Measurements from ENCODE around the gene XDH. TPM values are rescaled to one million over a fixed set of nuclear protein-coding genes. Genes with fewer than 3 reads are reported as not detected.

XDH gene
- total RNA-seq, 1 donor from 2014 or later, result 0.49 TPM

- no peak overlapping the region for H3K4me3 ChIP-seq
- intact Hi-C loops (cut with DNase I), result no loop called here
- H3K9me3 ChIP-seq, result no peaks in the 10 kb centered on the region
- TF ChIP-seq, protein P1, sequence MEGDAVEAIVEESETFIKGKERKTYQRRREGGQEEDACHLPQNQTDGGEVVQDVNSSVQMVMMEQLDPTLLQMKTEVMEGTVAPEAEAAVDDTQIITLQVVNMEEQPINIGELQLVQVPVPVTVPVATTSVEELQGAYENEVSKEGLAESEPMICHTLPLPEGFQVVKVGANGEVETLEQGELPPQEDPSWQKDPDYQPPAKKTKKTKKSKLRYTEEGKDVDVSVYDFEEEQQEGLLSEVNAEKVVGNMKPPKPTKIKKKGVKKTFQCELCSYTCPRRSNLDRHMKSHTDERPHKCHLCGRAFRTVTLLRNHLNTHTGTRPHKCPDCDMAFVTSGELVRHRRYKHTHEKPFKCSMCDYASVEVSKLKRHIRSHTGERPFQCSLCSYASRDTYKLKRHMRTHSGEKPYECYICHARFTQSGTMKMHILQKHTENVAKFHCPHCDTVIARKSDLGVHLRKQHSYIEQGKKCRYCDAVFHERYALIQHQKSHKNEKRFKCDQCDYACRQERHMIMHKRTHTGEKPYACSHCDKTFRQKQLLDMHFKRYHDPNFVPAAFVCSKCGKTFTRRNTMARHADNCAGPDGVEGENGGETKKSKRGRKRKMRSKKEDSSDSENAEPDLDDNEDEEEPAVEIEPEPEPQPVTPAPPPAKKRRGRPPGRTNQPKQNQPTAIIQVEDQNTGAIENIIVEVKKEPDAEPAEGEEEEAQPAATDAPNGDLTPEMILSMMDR (IDR thresholded peaks at IDR 0.05), result no peak
- no peak for TF ChIP-seq POLR2AphosphoS5 (IDR thresholded peaks at IDR 0.05; ENCODE audit: insufficient read depth in 1 of 2, low read depth in 1 of 2)
- TF ChIP-seq POLR2A (IDR thresholded peaks at IDR 0.05), result no peak
- H3K36me3 ChIP-seq, result no peaks in the 10 kb centered on the region
- H3K27ac ChIP-seq, result no peak overlapping the region
- H3K27me3 ChIP-seq, result no peaks in the 10 kb centered on the region
- peaks cover 10% of the 10 kb centered on the region for H3K4me1 ChIP-seq
- DNase-seq (ENCODE audit: extremely low spot score in 2 of 2), result no peak
These were observed 99.8 kb downstream of the XDH start for GRCh38 chr2:31314761-31315160.

GRCh38 chr2:31312898-31313297 is 101.6 kb downstream of the XDH start:
- Histone ChIP-seq H3K4me1 (no peaks in the 10 kb centered on the region), H3K27ac (no peak overlapping the region), H3K27me3 (no peaks in the 10 kb centered on the region), H3K4me3 (no peak overlapping the region), H3K36me3 (no peaks in the 10 kb centered on the region), H3K9me3 (no peaks in the 10 kb centered on the region)
- intact Hi-C loops (cut with DNase I), result no loop called here
- no peak for DNase-seq (ENCODE audit: extremely low spot score in 2 of 2)
- TF ChIP-seq POLR2A (IDR thresholded peaks at IDR 0.05) (no peak), POLR2AphosphoS5 (IDR thresholded peaks at IDR 0.05; ENCODE audit: insufficient read depth in 1 of 2, low read depth in 1 of 2) (no peak)
- TF ChIP-seq, protein P1 (IDR thresholded peaks at IDR 0.05), result no peak

DNA sequence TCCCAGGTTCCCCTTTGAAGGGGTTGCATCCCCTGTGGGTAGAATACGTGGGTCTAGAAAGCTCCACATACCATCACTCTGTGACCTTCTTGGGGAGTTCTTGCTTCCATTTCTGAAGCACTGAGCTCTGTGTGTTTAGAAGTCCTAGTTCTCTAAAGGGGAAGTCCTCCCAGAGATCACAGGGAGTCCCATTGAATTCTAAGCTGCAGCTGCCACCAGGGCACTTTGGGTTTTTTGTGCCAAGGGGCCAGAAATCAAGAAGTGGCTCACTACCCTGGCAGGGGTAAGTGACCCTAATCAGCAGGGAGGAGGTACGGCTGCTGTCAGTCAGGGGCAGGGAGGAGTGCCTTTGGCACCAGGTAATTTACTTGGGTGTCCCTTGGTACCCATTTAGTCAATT is 109.7 kb downstream of the XDH start:
- no peak overlapping the region for H3K4me3 ChIP-seq
- no peaks in the 10 kb centered on the region for H3K36me3 ChIP-seq
- intact Hi-C loops (cut with DNase I), result no loop called here
- peak in 1 of 2 donors; percentile 67 for DNase-seq (ENCODE audit: extremely low spot score in 2 of 2)
- H3K27me3 ChIP-seq, result no peaks in the 10 kb centered on the region
- no peaks in the 10 kb centered on the region for H3K9me3 ChIP-seq
- TF ChIP-seq, protein P1 (IDR thresholded peaks at IDR 0.05), result no peak
- TF ChIP-seq POLR2AphosphoS5 (IDR thresholded peaks at IDR 0.05; ENCODE audit: insufficient read depth in 1 of 2, low read depth in 1 of 2), result no peak
- no peak overlapping the region for H3K27ac ChIP-seq
- peaks cover 9% of the 10 kb centered on the region for H3K4me1 ChIP-seq

DNA sequence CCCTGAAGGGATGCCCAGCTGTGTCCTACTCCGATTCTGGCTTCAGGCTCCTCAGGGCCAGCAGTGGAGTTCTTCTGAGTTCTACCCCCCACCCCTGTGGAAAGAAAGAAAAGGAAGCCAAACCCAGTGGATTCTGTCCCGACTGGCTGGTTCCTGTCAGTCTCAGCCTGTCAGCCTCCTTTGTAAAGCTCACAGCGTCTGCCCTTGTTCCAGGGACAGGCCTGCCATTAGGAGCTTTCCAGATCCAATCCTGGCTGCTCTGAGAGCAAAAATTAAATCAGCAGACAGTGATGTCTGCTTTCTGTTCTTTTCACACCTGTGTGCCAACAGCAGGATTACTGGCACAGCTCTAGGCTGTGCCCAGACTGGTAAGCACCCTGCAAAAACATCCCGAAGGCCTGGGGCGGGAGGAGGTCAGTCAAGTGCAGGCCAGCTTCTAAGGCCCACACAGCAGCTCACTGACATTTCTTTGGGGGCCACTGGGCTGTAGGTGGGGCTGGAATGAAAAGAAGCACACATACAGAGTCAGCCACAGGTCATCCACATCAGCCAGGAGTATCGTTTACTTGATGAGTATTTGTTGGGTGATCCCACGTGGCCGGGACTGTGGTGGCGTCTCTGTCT is 111.5 kb downstream of the XDH start:
- Histone ChIP-seq H3K4me1 (peaks cover 9% of the 10 kb centered on the region), H3K36me3 (no peaks in the 10 kb centered on the region), H3K27ac (no peak overlapping the region), H3K27me3 (no peaks in the 10 kb centered on the region), H3K9me3 (no peaks in the 10 kb centered on the region), H3K4me3 (no peak overlapping the region)
- peak in 1 of 2 donors; percentile 19 for TF ChIP-seq POLR2AphosphoS5 (IDR thresholded peaks at IDR 0.05; ENCODE audit: insufficient read depth in 1 of 2, low read depth in 1 of 2)
- TF ChIP-seq, protein P1 (IDR thresholded peaks at IDR 0.05), result no peak
- intact Hi-C loops (cut with DNase I), result no loop called here
- no peak for DNase-seq (ENCODE audit: extremely low spot score in 2 of 2)

DNA sequence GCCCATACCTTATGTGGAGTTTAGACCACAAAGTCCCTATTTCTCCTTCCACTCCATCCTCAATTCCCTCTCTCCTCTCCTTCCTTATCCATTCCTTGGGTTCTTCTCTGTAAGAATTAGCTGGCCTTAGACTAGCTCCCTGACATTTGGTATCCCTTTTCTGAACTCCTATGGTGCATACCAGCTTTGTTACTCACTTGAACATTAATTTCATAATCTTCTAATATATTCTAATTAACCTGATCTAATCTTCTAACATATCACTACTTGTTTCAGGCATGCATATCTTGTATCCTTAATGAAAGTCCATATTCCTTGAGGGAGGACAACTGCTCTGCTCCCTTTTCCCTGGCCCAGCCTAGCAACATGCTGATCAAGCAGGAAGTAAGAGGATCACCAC is 114.2 kb downstream of the XDH start:
- Histone ChIP-seq H3K27ac (no peak overlapping the region), H3K4me1 (peaks cover 19% of the 10 kb centered on the region), H3K36me3 (no peaks in the 10 kb centered on the region), H3K4me3 (no peak overlapping the region), H3K9me3 (no peaks in the 10 kb centered on the region), H3K27me3 (no peaks in the 10 kb centered on the region)
- TF ChIP-seq, protein P1 (IDR thresholded peaks at IDR 0.05), result no peak
- no peak for DNase-seq (ENCODE audit: extremely low spot score in 2 of 2)
- intact Hi-C loops (cut with DNase I), result no loop called here
